Left lobe of liver (tissue), 2 donors: Measurements from ENCODE around the gene MMP24OS. TPM values are rescaled to one million over a fixed set of nuclear protein-coding genes. Genes with fewer than 3 reads are reported as not detected.
"Not testable (repeated sequence)": the region's sequence is repeated elsewhere in the genome, so short reads cannot be mapped to it uniquely, and the experiment has no call there.

ENCODE experiments used
- ATAC-seq: fragments of 200-7000 bp; cut with Tn5 transposase; one replicate; pipeline ENCODE4 v1.9.1; 2020; ENCODE audit warnings: mild to moderate bottlenecking, moderate library complexity
- DNase-seq: peaks from one replicate; pipeline ENCODE4 v3.0.0-alpha.2; 2020; ENCODE audit warnings: low spot score
- total RNA-seq: library from RNA; stranded (reverse); gene quantifications from one replicate; pipeline ENCODE4 v1.2.1, GENCODE V29; 2021
- donor health status: DM: no; HTN: no; CAD: no; lungs with moderate emphysema.
- donor health status: DM: no; HTN: yes; CAD: no.

The MMP24OS gene
- total RNA-seq, 1 donor from 2014 or later = 27.3 TPM

DNA sequence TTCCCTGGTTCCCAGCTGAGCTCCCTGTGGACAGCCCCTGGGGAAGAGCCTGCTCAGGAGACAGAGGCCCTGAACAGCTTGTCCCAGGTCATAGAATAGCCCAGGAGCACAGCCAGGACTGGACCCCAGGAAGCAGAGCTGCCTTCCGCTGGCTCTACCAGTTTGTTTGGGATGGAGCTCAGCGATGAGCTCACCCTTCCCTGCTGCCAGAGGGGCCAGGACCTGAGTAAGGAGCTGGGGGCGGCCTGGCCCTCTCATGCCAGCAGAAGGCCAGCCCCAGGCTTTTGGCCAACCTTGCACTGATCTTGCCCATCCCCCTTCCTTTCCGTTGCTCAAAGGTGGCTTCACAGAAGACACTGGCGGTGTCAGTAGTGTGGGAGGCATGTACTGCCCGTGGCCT, 17.5 kb downstream of the MMP24OS start:
- ATAC-seq (no peak), DNase-seq (no peak)

DNA sequence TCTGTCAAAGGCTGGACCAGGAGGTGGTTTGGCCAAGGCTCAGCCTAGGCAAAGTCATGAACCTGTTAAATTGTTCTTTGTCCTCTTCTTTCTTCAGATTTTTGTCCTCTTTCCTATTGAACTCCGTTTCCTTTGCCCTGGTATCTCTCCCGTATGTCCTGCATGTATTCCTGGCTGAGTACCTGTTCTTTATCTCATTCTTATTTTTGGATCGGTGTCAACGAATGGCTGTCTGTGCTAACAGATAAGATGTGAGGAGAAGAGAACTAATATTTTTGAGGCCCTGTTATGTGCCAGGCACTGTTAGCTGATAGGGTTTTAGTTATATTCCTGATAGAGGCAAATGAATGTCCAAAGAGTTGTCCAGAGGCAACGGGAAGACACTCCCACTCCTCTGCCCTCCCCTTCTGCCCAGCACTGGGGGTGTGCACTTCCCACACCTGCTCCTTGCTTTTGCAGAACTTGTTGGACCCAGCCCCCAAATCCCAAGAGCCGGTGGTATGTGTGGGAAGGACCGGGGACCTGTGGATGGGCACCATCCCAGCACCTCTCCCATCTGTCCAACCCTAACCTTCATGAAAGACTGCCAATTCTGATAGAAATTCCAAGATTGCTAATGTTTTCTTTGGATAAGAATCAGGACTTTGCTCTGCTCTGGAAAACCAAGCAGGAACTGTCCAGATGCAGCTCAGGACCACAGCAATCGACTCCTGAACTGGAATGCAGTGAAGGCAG, 20.6 kb downstream of the MMP24OS start:
- DNase-seq (no peak), ATAC-seq (peak; percentile 26)

DNA sequence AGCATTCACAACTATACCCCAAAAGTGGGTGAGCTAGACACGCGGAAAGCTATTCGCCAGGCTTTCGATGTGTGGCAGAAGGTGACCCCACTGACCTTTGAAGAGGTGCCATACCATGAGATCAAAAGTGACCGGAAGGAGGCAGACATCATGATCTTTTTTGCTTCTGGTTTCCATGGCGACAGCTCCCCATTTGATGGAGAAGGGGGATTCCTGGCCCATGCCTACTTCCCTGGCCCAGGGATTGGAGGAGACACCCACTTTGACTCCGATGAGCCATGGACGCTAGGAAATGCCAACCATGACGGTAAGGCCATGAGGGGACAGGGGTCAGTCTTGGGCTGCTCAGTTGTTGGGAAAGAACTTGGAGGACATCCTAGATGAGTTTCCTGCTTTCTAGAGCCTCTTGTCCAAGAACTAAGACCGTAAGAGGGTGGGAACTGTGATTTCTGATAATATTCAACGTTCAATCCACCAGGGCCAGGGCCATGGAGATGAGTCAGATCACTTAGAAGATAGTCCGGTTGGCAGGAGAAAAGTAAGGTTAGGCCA, 23.4 kb downstream of the MMP24OS start:
- no peak for DNase-seq
- no peak for ATAC-seq

DNA sequence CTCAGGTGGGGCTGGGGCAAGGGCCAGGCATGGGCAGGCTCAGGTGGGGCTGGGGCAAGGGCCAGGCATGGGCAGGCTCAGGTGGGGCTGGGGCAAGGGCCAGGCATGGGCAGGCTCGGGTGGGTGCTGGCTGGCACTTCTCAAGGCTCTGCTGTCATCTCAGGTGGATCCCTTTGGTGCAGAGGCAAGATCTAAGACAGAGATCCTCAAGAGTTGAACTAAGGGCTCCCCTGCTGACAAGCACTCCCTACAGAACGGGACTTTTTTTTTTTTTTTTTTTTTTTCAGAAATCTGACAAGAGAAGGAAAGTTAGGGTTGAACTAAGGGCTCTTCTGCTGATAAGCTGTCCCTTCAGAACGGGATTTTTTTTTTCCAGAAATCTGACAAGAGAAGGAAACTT, 24.9 kb downstream of the MMP24OS start:
- ATAC-seq = no peak

DNA sequence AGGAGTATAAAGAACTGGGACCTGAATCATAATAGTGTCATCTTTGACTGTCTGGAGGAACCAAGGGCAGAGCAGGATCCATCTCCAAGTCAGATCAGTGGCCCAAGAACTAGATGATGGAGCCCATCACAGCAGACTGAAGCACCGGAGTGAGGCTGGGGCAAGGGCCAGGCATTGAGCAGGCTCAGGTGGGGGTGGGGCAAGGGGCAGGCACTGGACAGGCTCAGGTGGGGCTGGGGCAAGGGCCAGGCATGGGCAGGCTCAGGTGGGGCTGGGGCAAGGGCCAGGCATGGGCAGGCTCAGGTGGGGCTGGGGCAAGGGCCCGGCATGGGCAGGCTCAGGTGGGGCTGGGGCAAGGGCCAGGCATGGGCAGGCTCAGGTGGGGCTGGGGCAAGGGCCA, 25.3 kb downstream of the MMP24OS start:
- DNase-seq, ATAC-seq: not testable (repeated sequence)

More for the DNA sequence above, 24.9 kb downstream of the MMP24OS start:
- DNase-seq = no peak

DNA sequence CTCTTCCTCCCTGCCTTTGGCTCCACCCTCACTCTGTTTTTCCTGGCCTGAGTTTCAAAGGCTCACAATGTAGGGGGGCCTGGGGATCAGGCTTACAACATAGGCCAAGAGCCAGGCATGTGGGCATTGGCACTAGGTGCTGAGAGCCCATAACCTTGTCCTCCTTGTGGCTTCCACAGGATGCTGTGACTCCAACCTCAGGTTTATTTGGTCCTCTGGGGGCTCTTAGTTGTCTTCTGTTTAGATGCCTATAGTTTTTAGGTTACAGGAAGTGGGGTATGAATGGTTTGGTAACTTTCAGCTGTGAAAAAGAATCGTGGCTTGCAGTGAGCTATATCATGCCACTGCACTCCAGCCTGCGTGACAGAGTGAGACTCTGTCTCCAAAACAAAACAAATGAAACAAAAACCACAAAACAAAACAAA, 25.9 kb downstream of the MMP24OS start:
- ATAC-seq = no peak
- no peak for DNase-seq

DNA sequence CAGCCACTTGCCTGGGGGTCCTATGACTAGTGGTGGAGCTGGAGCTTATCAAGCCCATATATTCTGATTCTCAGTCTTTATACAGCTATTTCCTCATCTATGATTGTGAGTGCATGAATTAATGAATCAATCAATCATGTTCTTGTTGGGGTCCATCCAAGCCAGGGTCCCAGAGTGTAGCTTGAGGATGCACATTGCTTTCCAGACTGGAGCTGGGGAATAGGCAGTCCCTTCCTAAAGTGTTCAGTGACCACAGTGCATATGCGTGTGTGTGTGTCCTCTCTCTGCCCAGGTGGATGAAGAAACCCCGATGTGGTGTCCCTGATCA, 26.3 kb downstream of the MMP24OS start:
- DNase-seq = no peak
- no peak for ATAC-seq

DNA sequence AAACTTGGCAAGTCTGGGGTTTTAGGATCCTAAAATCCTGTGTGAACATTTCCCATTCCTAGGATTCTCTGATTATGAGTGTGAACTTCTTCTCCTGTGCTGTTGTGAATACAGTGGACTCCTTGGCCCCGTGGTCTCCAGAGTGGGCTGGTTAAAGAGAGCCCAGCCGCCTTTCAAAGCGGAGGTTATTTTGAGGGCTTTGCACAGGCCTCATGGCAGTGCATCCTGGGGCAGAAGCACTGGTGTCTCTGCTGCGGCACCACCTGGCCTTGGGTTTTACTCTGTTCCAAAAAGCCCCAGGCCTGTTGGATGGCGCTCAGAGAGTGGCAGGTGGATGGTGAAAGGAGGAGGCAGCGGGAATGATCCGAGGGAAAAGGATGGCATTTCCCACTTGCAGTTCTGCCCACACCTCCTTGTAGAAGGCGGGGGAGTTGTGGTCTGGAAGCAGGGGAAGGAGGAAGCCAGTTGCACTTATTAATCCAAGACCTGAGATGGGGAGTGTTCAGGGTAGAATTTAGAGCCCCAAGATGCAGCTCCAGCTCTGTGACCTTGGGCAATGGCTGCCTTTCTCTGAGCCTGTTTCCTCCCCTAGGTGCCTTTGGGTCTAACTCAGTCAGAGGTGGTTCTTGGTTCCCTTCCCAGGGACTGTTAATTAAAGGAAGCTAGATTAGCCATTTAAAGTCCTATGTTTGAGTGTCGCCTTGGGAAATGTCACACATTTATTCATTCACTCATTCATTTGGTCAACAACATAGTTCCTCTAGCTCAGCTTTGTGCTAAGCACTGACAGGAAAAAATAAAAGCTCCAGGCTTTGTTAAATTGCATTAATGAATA, 29.1 kb downstream of the MMP24OS start:
- no peak for ATAC-seq

DNA sequence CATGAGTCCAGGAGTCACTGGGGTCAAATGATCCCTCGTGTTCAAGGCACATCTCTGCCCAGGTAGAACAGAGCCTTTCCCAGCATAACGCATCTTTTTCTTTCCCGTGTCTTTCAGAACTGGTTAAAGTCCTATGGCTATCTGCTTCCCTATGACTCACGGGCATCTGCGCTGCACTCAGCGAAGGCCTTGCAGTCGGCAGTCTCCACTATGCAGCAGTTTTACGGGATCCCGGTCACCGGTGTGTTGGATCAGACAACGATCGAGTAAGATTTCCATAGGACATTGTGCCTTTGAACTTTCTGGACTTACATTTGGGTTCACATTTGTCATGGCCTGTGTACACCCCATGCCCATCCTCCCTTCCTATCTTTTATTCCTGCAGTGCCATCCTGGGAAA, 31.2 kb downstream of the MMP24OS start:
- ATAC-seq (no peak), DNase-seq (no peak)

More for the DNA sequence above, 29.1 kb downstream of the MMP24OS start:
- DNase-seq = no peak

DNA sequence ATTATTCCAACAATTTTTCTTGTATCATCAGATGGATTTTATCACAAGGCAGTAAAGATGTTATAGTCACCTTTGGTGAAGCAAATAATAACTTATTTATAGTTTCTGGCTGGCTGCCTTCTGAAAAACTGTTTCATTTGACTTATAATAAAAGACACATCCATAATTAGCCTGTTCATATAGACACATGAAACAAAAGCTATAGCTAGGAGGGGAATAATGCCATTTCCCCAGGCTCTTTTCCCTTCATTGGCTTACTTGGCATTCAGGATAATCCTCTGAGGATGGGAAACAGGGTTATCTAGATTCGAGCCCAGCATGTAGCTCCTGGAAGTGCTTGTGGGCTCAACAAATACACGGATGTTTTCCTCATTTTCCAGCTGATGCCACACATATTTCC, 33.9 kb downstream of the MMP24OS start:
- ATAC-seq (no peak), DNase-seq (no peak)

DNA sequence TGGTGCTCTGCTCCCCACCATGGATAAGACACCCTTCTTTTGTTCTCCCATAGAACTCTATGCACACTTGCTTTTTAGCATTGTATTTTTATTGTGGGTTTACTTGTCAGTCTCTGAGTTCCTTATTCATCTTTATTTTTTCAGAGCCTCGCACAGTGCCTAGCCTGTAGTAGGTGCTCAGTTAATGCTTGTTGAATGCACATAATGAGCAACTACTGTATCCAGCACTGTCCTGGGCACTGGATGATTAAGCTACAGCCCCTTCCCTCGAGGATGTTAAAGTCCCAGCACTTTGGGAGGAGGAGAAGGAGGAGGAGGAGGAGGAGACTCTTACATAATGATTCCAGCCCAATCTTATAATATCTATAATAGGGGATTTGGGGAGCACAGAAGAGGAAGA, 34.6 kb downstream of the MMP24OS start:
- DNase-seq (no peak), ATAC-seq (no peak)

DNA sequence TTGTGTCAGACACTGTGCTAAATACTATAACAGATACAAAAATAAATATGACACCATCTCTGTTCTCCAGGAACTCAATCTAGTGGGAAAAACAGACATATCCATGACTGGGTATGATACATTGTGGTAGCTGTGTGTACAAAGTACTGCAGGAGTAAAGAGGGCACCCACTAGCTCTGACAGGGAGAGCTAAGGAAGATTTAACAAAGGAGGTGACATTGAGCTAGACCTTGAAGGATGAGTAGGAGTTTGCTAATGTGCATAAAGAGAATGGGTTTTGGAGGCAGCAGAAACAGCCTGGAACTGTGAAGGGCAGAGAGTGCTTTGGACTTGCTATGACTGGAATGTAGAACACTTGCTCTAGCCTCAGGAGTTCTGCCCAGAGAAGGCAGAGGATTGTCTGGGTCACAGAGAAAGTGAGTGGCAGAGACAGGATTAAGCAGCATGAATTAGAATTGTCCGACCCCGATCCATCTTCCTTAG, 37.1 kb downstream of the MMP24OS start:
- ATAC-seq (no peak), DNase-seq (no peak)

DNA sequence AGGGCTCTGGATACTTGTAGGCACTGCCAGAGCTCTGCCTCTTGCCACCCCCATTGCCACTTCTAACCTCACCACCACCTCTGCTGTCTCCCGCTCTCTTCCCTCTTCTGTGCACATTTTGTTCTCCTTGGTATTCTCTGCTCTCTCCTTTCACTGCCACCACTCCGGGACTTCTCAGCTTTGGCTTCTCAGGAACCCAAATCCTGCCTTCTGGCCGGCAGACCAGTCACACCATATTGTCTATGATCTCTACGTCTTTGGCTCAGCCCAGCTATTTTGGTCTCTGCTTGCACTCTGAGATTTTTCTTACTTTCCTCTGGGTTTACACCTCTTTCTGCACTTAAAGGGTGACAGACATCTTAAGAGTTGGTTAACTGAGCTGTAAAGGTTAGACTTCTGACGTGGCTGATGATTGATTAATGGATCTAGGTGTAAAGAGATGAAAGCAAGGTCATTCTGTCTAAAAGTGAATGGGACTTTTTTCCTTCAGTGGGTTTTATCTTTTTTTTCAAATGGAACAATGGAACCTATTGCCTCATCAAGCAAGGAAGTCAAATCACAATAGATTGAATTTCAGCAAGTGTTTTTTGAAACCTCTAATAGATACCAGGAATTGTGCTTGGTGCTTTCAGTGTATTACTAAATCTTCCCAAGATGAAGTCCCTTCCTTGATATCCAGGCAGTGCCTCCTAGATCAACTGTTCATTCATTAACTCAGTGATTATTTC, 37.7 kb downstream of the MMP24OS start:
- ATAC-seq (no peak), DNase-seq (no peak)

DNA sequence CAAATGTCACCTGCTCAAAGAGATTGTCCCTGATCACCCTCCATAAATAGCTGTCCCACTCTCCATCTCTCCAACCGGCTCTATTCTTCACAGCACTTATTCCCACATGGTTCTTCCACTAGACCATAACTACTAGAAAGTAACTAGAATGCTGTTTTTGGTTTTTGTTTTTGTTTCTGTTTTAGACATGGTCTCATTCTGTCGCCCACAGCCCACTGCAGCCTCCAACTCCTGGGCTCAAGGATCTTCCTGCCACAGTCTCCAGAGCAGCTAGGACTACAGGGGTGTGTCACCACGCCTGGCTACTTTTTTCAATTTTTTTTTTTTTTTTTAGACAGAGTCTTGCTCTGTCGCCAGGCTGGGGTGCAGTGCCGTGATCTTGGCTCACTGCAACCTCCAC, 39.2 kb downstream of the MMP24OS start:
- DNase-seq (no peak), ATAC-seq (no peak)

DNA sequence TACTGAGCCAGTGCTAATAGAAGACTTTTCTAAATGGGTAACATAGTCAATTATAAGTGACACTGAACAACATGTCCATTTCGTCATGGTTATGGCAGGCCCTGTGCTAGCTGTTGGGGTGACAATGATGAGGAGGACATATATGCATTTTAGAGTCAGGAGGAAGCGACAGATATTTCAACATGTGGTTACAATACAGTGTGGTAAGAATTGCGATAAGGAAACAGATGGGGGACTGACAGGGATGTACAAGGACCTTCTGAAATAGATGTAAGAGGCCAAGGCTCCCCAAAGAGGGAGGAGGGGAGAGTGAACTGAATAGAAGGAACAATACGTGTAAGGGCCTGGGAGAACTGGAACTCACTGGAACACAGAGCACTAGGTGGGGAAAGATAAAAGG, 39.8 kb downstream of the MMP24OS start:
- no peak for ATAC-seq
- DNase-seq = no peak

DNA sequence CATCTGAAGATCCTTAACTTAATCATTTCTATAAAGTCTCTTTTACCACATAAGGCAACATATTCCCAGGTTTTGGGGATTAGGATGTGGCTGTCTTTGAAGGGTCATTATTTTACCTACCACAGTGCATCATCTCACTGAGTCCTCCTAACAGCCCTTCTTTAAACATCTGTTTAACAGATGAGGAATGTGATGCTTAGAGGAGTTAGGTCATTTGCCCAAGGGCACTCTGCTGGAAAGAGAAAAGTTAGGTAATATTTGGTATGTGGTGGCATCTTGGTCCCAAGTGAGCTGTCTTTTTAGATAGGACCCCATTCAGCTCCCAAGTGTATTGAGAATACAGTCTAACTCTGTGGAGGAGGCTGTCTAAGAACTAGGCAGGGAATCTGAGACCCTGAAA, 40.4 kb downstream of the MMP24OS start:
- no peak for DNase-seq
- no peak for ATAC-seq

DNA sequence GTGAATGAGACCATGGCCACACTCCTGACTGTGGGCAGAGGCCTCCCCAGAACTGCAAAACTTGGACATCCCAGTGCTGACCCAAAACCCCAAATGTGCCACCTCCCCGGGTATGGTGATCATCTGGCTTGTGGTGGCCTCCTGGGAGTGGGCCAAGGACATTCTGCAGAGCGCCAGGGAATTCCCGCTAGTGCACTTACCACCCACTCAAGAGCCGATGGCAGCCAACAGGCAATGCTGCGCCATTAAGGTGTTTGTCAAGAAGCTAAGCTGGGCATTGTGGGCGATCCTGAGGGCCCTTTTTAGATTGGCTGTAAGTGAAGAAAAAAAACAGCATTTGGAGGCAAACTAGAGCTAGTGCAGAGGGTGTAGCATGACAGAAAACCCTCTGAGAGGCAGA, 42.0 kb downstream of the MMP24OS start:
- ATAC-seq (no peak), DNase-seq (no peak)

DNA sequence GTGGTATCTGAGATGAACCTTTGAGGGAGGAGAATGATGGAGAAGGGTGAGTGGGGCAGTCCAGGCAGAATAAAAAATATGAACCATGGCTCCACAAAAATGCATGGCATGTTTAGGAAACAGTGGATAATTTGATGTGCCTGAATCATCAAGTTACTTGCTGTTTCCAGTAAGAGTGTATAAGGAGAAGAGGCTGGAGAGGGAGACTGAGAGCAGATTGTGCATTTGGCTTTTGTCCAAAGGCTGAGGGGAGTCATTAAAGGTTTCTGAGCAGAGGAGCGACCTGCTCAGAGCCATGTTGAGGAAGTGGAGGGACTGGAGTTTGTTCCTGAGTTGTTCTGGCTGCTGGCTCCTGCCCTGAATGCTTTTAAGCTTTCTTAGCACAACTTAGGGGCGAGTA, 45.3 kb downstream of the MMP24OS start:
- DNase-seq (no peak), ATAC-seq (no peak)

DNA sequence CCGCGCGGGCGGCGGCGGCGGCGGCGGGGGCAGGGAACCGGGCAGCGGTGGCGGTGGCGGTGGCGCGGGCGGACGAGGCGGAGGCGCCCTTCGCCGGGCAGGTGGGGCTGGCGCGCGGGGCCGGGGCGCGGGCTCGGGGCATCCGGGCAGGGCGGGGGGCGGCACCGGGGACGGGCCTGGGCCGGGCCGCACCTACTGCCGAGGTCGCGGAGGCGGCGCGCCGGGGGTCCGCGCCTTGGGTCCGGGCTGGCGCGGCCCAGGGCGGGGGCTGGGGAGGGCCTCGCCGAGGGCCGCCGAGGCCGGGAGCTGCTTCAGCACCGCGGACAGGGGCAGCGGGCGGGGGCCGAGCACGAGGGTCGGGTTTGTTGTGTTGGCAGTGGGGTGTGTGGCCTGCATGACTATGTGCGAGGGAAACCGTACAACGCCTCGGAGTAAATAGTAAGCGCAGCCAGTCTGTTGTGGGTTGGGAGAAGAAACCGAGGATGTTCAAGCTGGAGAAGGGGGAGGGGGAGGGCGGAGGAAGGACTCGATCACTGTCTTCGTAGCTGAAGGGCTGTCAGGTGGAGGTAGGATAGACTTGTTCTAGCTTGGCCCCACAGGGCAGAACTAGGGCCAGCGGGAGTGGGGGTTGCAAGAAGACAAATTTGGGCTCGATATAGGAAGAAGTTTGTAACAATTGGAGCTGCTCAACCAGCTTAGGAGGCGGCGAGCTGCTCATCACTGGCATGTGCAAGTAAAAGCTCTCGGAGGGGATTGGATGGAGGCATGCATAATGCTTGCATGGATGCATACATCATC, 50.8 kb downstream of the MMP24OS start:
- DNase-seq (no peak), ATAC-seq (peak; percentile 85)
